HG03469 (cell line): ENCODE results near the gene ZWINT.

Experiments used
- ATAC-seq: cut with Tn5 transposase; IDR thresholded peaks from one replicate; pipeline ENCODE4 v1.9.1; 2021; ENCODE audit warnings: mild to moderate bottlenecking, moderate library complexity, moderate number of reproducible peaks; ENCODE audit not compliant: unreplicated experiment

The ZWINT gene

GRCh38 chr10:56360967-56361612, at the start of gene ZWINT:
TSS of gene ZWINT (minus strand) at chr10:56361259. CDS start at chr10:56361236, 23 bp downstream.
- ATAC-seq, result peak; percentile 99

GRCh38 chr10:56383806-56384205, 22.7 kb upstream of the ZWINT start:
- ATAC-seq, result no peak

GRCh38 chr10:56370217-56371113, 9.4 kb upstream of the ZWINT start:
- ATAC-seq, result no peak

GRCh38 chr10:56360583-56360966, 484 bp downstream of the ZWINT start:
- ATAC-seq, result no peak

- ATAC-seq, result no peak
Measured at GRCh38 chr10:56359837-56360236, 1.2 kb downstream of the ZWINT start.

- no peak for ATAC-seq
Measured at GRCh38 chr10:56357018-56357417, 4.0 kb downstream of the ZWINT start.

GRCh38 chr10:56351909-56352630, 9.0 kb downstream of the ZWINT start:
- no peak for ATAC-seq

GRCh38 chr10:56349611-56350010, 11.4 kb downstream of the ZWINT start:
- ATAC-seq, result no peak

- no peak for ATAC-seq
Measured at GRCh38 chr10:56348101-56348500, 13.0 kb downstream of the ZWINT start.

GRCh38 chr10:56346845-56347415, 14.1 kb downstream of the ZWINT start:
- no peak for ATAC-seq

GRCh38 chr10:56341612-56342011, 19.4 kb downstream of the ZWINT start:
- no peak for ATAC-seq

GRCh38 chr10:56329961-56330360, 31.1 kb downstream of the ZWINT start:
- no peak for ATAC-seq

GRCh38 chr10:56327118-56327517, 33.9 kb downstream of the ZWINT start:
- ATAC-seq, result no peak

GRCh38 chr10:56319386-56319785, 41.7 kb downstream of the ZWINT start:
- peak; percentile 94 for ATAC-seq

GRCh38 chr10:56318816-56319215, 42.2 kb downstream of the ZWINT start:
- ATAC-seq, result peak; percentile 8

- no peak for ATAC-seq
Measured at GRCh38 chr10:56317603-56318002, 43.5 kb downstream of the ZWINT start.

- no peak for ATAC-seq
Measured at GRCh38 chr10:56316603-56317002, 44.5 kb downstream of the ZWINT start.
